Lower leg skin (tissue), 4 donors: Measurements from ENCODE around the gene PPP4R3C. TPM values are rescaled to one million over a fixed set of nuclear protein-coding genes. Genes with fewer than 3 reads are reported as not detected.
"Not testable (repeated sequence)": the region's sequence is repeated elsewhere in the genome, so short reads cannot be mapped to it uniquely, and the experiment has no call there.

Experiments
- DNase-seq, 2 donors: peaks; one replicate each; pipeline ENCODE4 v3.0.0-alpha.2; 2019; ENCODE audit warnings: low spot score in 2 of 2
- H3K4me3 ChIP-seq: fragments of 200-600 bp; sonication (generic); 2 replicates; pipeline ENCODE4 v1.5.1; 2017; ENCODE audit warnings: mild to moderate bottlenecking, low read depth; ENCODE audit not compliant: poor library complexity, severe bottlenecking
- POLR2A ChIP-seq, 2 donors: fragments of 450-650 bp; IDR thresholded peaks; one replicate each; pipeline ENCODE4 v1.6.1; 2016 to 2017; ENCODE audit warnings: antibody characterized with exemption in 2 of 2, mild to moderate bottlenecking in 1 of 2, moderate library complexity in 1 of 2
- WGBS, 2 donors: methylation state at CpG; one replicate each; pipeline ENCODE4 v1.1.5; 2018; 5-methylcytosine and 5-hydroxymethylcytosine counted together
- intact Hi-C: fragments of 100-400 bp; cut with DNase I; formaldehyde crosslinking; loops from one replicate; pipeline ENCODE4 v1.15.0; 2023; ENCODE audit warnings: low total_unique reads
- total RNA-seq, 4 donors: library from RNA; depleted of rRNA; stranded (reverse); fragments of >200 nt; gene quantifications; one replicate each; pipeline ENCODE4 v1.1.0, GENCODE V29; 2016
- TF ChIP-seq, protein P1 (sequence below), 3 donors: fragments of 450-650 bp; IDR thresholded peaks; one replicate each; pipeline ENCODE4 v1.5.1; 2016; ENCODE audit warnings: antibody characterized with exemption in 3 of 3, mild to moderate bottlenecking in 3 of 3, moderate library complexity in 2 of 3

The PPP4R3C gene
- total RNA-seq, 4 donors from 2014 or later: not detected

DNA sequence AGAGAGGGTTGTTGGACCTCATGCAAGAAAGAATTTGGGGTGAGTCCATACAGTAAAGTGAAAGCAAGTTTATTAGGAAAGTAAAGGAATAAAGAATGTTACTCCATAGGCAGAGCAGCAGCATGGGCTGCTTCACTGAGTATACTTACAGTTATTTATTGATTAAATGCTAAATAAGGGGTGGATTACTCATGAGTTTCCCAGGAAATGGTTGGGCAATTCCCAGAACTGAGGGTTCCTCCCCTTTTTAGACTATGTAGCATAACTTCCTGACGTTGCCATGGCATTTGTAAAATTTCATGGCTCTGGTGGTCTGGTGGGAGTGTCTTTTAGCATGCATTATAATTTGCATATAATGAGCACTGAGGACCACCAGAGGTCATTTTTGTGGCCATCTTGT is 16.7 kb downstream of the PPP4R3C start:
- DNase-seq: no peak
- TF ChIP-seq, protein P1, sequence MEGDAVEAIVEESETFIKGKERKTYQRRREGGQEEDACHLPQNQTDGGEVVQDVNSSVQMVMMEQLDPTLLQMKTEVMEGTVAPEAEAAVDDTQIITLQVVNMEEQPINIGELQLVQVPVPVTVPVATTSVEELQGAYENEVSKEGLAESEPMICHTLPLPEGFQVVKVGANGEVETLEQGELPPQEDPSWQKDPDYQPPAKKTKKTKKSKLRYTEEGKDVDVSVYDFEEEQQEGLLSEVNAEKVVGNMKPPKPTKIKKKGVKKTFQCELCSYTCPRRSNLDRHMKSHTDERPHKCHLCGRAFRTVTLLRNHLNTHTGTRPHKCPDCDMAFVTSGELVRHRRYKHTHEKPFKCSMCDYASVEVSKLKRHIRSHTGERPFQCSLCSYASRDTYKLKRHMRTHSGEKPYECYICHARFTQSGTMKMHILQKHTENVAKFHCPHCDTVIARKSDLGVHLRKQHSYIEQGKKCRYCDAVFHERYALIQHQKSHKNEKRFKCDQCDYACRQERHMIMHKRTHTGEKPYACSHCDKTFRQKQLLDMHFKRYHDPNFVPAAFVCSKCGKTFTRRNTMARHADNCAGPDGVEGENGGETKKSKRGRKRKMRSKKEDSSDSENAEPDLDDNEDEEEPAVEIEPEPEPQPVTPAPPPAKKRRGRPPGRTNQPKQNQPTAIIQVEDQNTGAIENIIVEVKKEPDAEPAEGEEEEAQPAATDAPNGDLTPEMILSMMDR (IDR thresholded peaks at IDR 0.05): no peak
- TF ChIP-seq POLR2A (IDR thresholded peaks at IDR 0.05): no peak
- 67 to 73% methylated on average over 1 of the region's 1 CpG for WGBS, 2 donors
- intact Hi-C loops: no loop called here
- H3K4me3 ChIP-seq: no peak overlapping the region

GRCh38 chrX:27445438-27445837 is 17.7 kb downstream of the PPP4R3C start:
- no peak for DNase-seq
- TF ChIP-seq, protein P1 (IDR thresholded peaks at IDR 0.05): no peak
- TF ChIP-seq POLR2A (IDR thresholded peaks at IDR 0.05): no peak
- 81 to 95% methylated on average over 2 of the region's 2 CpGs for WGBS, 2 donors
- intact Hi-C loops: no loop called here
- H3K4me3 ChIP-seq: no peak overlapping the region

DNA sequence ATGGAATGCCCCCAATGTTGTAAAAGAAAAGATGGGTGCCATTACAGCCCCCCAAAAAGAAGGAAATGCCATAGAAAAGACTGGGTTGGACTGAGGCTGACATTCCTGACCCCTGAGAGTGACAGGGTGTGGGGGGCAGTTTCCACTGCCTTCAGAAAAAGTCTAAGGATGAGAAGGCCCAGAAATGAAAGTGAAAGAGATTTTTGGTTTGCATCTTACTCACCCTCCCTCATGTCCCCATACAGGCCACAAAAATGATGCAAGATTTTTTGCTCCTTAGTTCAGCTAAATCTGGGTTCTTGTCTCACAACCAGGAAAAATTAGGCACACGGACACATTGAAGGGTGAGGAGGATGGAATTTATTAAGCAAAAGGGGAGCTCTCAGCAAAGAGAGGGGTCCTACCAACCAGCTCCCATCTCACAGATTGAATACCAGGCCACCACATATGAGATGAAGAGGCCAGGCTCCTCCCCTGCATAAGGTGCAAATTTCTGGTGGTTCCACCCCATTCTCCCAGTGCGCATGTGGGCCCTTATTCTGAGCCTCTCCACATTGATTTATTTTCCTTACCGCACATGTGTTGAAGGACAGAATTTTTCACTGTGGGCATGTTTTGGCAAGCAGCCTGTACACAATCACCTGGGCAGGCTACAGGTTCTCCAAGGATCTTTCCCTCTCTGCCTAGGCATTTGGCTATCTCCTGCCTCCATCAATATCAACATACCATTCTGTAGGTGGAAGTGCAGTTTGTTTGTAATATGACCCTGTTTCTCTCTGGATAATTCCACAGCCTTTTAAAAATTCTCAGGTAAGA is 18.8 kb downstream of the PPP4R3C start:
- no peak for TF ChIP-seq POLR2A (IDR thresholded peaks at IDR 0.05)
- TF ChIP-seq, protein P1 (IDR thresholded peaks at IDR 0.05): no peak
- DNase-seq: no peak
- 62 to 68% methylated on average over 3 of the region's 3 CpGs for WGBS, 2 donors
- no peak overlapping the region for H3K4me3 ChIP-seq
- intact Hi-C loops: no loop called here

GRCh38 chrX:27442392-27442791 is 20.7 kb downstream of the PPP4R3C start:
- DNase-seq, H3K4me3 ChIP-seq, intact Hi-C loops: not testable (repeated sequence)
- 83 to 95% methylated on average over 7 of the region's 7 CpGs for WGBS, 2 donors

DNA sequence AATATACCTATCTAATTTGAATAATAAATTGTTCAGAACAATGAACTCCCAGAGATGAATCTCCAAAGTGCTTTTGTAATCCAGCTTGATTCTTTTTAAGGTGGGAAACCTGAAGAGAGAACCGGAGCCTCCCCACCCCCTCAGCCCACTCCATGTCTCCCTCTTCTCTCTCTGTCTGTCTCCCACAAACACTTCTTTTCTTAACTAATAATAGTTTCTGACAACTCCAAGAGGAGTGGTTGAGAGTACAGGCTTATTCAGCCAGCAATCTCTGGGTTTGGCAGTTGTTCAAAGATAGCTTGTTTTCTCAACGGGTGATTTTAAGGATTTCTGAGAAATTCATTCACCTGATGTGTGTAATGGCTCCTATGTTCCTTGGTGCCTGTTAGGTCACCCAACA is 23.4 kb downstream of the PPP4R3C start:
- 34 to 51% methylated on average over 2 of the region's 2 CpGs for WGBS, 2 donors
- intact Hi-C loops: no loop called here
- DNase-seq: no peak
- no peak for TF ChIP-seq POLR2A (IDR thresholded peaks at IDR 0.05)
- TF ChIP-seq, protein P1 (IDR thresholded peaks at IDR 0.05): no peak
- H3K4me3 ChIP-seq: no peak overlapping the region

DNA sequence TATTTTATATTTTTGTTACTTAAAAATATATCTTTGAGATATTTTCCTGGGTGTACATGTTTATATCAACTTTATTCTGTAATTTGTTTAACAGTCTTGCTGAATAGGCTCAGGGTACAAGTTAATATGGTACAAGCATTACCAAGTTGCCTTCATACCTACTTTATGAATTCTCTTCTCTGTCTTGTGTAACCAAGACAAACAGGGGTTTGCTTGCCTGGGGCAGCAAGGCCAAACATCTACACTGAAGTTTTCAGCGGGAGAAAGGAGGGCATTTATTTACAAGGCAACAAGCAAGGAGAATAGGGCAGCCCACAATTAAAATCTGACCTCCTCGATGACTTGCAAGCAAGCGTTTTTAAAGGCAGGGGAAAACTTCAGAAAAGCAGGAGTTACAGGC is 24.2 kb downstream of the PPP4R3C start:
- H3K4me3 ChIP-seq: no peak overlapping the region
- no peak for TF ChIP-seq POLR2A (IDR thresholded peaks at IDR 0.05)
- TF ChIP-seq, protein P1 (IDR thresholded peaks at IDR 0.05): no peak
- intact Hi-C loops: no loop called here

More for the DNA sequence above, 24.2 kb downstream of the PPP4R3C start:
- no peak for DNase-seq
- 53 to 67% methylated on average over 3 of the region's 3 CpGs for WGBS, 2 donors
